HG03066 (cell line): ENCODE measurements around the gene PGAM2.

ENCODE experiments used
- ATAC-seq: cut with Tn5 transposase; IDR thresholded peaks from one replicate; pipeline ENCODE4 v1.9.1; 2021; ENCODE audit warnings: low read depth; ENCODE audit not compliant: unreplicated experiment

PGAM2 gene

GRCh38 chr7:44065431-44066110, at the start of gene PGAM2:
TSS of gene PGAM2 (minus strand) at chr7:44065567. CDS start at chr7:44065529, 38 bp downstream.
- ATAC-seq: no peak

DNA sequence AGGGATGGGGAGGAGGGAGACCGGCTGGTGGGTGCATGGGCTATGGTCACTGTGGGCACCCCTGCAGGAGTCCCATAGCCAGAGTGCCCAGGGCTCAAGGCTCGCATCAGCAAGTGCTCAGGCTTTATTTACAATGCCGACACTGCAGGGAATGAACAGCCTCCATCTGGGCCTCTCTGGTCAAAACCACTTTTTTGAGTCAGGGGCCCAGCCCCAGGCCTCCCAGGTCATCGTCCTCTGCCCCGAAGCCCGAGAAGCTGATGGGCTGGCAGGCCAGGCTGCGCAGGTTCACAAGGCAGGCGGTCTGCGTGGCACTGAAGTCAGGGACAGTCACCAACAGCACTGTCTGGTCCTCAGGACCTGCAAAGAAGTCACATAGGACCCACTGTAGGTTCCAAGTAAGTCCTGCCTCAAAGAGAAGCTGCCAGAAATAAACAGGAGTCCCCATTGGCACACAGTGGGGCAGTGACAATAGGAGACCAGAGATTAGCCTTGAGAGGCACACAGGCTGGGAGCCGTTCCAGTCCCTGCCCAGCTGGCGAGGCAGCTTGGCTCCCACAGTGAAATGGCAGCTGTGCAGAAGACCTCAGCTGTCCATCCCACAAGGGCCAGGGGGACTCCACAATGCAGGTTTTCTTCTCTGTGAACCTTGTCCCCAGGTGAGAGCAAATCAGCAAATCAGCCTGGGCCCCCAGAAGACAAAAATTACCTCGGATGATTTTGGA, 49.4 kb upstream of the PGAM2 start:
- ATAC-seq: no peak

- ATAC-seq: no peak
These were observed 48.5 kb upstream of the PGAM2 start for GRCh38 chr7:44113764-44114354.

GRCh38 chr7:44112997-44113763, 47.8 kb upstream of the PGAM2 start:
- no peak for ATAC-seq

- no peak for ATAC-seq
These were observed 47.0 kb upstream of the PGAM2 start for GRCh38 chr7:44112231-44112996.

DNA sequence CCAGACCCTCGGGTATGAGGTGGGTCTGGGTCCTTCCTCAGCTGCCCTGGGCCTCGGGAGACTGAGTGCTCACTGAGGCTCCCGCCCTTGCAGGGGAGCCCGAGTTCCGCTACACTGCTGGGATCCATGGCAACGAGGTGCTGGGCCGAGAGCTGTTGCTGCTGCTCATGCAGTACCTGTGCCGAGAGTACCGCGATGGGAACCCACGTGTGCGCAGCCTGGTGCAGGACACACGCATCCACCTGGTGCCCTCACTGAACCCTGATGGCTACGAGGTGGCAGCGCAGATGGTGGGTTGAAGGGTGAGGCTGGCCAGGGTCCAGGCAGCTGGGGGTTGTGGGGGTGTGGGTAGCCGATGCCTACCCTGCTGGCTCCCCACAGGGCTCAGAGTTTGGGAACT, 46.4 kb upstream of the PGAM2 start:
- ATAC-seq: no peak

DNA sequence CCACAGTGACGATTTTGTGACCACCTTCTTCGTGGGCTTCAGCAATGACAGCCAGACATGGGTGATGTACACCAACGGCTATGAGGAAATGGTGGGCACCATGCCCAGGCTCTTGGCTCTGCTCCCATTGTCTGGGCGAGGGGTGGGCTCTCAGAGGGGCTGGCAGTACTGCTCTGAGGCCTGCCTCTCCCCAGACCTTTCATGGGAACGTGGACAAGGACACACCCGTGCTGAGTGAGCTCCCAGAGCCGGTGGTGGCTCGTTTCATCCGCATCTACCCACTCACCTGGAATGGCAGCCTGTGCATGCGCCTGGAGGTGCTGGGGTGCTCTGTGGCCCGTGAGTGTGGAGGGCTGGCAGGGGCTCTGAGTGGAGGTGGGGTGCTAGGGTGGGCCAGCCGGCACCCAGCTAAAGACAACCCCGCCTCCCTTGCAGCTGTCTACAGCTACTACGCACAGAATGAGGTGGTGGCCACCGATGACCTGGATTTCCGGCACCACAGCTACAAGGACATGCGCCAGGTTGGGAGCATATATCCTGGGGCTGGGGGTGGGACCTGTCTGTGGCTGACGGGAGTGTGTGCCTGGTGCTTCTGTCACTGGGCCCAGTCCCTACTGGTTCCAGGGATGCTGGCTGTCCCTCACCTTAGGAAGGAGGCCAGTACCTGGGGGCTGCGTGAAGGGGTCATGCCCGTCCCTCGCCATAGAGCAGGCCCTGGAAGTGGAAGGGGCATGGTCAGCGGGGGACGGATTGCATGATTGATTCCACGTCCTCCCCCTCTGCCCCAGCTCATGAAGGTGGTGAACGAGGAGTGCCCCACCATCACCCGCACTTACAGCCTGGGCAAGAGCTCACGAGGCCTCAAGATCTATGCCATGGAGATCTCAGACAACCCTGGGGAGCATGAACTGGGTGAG, 45.6 kb upstream of the PGAM2 start:
- ATAC-seq: no peak

DNA sequence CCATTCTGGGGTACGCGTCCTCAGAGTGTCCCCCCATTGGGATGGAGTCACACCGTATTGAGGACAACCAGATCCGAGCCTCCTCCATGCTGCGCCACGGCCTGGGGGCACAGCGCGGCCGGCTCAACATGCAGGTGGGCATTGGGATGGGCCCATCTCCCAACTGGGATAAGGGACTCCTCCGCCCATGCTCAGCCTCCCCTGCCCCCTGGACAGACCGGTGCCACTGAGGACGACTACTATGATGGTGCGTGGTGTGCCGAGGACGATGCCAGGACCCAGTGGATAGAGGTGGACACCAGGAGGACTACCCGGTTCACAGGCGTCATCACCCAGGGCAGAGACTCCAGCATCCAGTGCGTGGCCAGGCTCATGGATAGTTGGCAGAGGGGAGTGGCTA, 44.6 kb upstream of the PGAM2 start:
- no peak for ATAC-seq

DNA sequence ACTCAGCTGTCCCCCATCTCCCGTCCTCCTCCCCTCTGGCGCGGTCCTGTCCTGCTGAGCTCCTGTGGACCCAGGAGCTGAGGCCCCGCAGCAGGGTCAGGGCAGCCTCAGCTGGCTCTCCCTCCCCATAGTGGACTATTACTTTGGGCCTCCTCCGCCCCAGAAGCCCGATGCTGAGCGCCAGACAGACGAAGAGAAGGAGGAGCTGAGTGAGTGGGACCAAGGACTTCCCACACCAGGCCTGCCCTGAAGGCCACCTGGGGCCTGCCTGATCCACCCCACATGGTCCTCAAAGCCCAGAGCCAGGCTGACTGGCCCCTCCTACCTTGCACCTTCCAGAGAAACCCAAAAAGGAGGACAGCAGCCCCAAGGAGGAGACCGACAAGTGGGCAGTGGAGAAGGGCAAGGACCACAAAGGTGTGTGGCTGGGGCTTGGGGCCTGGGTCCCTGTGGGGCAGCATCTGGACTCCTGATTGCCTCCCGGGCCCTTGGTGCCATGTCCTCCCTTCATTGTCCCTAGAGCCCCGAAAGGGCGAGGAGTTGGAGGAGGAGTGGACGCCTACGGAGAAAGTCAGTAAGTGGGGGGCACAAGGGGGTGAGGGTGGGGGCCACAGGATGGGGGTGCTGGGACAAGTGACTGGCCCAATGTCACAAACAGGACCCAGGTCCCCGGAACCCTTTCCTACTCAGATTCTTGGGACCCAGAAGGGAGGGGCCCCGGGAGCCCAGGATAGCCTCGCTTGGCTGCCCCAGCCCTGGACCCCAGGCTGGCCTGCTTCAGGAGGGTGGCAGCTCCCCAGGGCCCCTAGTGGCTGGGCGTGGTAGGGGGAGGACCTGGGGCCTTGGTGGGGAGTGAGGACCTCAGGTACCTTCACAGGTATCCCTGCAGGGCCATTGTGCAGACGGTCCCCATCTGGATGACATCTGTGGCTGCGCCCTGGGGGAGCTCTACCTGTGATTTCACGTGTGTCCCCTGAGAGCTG, 43.7 kb upstream of the PGAM2 start:
- ATAC-seq: no peak

DNA sequence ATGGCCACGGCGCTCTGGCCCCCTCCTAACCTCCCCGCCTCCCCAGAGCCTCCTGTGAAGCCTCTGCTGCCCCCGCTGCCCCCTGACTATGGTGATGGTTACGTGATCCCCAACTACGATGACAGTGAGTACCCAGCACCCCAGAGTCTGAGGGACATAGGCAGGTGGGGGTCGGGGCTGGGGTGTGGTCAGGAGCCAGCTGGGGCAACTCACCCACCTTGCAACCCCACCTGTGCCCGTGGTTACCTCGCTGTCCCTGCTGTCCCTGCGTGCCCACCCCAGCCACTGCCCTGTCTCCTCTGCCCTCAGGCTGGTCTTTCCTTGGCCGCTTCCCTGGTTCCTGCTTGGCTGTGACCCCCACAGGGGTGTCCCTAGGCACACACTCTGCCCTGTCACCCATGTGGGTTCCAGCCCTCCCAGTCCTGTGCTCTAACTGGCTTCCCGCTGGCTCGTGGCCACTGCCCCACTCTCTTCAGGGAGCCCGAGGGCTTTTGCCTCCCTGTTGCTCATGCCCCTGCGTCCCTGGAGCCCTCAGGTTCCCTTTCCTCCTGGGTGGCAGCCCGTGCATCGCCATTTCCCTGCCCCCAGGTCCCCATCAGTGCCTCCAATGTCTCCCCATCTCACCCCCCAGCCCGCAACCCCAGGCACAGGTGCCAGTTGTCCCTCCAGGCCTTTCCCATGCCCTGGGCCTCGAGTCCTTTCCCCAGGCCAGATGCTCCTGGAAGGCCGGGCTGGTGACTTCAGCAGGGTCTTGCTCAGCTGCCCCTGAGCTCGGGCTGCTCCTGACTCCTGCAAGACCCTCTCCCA, 42.8 kb upstream of the PGAM2 start:
- no peak for ATAC-seq

DNA sequence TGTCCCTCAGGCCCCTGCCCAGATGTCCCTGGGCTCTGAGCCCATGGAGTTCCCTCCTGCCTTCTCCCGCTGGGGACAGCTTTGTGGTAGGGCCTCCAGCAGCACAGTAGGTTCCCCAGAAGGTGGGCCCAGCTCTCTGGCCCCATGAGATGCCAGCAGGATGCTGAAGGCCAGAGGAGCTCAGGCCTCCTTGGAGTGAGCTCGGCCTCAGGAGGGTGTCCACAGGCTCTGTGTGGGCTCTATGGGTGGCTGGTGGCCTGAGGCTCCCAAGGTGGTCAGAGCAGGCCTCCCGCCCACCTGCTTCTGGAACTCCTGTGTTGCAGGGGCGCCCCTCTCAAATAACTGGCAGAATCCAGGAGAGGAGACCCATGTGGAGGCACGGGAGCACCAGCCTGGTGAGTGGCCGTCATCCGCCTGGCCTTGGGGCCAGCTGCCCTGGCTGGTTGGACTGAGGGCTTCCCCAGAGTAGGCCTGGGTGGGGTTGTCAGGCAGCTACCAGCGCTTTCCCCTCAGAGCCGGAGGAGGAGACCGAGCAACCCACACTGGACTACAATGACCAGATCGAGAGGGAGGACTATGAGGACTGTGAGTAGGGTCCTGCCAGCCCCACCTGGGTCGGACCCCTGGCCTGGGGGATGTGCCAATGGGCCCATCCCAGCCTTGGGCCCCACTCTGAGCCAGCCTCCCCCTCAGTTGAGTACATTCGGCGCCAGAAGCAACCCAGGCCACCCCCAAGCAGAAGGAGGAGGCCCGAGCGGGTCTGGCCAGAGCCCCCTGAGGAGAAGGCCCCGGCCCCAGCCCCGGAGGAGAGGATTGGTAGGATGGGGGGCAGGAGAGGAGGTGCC, 42.0 kb upstream of the PGAM2 start:
- no peak for ATAC-seq

DNA sequence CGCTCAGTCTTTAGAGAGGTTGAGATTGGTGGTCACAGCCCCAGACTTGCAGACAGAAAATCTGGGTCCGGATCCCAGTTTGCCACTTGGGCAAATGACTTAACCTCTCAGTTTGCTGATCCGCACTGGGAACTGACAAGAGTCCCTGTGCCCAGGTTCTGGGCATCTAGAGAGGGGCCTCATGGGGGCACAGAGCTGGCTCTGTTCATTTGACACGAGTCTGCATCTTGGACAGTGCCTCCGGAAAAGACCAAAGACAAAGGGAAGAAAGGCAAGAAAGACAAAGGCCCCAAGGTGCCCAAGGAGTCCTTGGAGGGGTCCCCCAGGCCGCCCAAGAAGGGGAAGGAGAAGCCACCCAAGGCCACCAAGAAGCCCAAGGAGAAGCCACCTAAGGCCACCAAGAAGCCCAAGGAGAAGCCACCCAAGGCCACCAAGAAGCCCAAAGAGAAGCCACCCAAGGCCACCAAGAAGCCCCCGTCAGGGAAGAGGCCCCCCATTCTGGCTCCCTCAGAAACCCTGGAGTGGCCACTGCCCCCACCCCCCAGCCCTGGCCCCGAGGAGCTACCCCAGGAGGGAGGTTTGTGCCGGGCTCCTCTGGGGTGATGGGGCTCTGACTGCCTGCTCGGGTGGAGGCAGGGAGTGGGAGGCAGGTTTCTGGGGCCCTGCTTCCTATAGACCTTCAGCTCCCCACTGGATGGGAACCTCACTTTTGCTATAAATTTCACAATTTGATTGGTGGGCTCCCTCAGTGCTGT, 41.1 kb upstream of the PGAM2 start:
- ATAC-seq: no peak

- no peak for ATAC-seq
These were observed 40.5 kb upstream of the PGAM2 start for GRCh38 chr7:44105832-44106231.

DNA sequence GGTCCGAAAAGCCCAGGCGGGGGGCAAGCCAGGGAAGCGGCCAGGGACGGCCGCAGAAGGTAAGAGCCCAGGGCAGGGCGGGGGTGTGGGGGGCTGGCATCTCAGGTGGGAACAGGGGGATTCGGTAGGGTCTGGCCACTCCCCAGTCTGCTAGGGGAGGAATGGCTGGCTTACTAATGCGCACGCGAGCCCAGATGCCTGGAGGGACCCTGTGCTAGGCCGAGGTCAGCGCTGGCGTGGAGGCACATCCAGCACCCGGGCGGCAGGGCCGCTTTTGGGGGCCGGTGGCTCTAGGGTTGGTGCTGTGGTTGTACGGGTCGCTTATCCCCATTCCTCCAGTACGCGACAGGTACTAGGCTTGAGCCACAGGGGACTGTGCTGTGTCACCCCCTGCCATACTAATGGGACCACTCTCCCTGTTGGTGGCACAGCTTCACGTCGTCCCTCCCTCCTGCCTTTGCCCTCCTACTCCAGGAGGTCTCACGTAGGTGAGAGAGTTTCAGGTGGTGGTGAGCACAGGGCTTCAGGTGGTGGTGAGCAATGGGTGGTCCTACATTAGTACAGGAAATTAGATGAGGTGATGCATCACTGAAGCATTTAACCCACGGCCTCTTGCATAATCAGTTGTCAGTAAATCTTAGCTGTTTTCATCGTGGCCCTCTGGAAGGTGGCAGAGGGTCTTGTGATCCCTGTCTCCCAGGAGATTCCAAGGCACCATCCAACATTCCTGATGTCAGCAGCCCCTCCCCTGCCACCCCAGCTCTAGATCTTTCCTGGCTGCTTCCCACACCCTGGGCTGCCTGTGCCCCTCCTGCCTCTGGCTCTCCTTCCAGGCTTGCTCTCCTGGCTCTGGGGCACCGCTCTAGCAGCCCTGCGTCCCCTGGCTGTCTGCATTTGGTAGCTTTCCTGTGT, 39.7 kb upstream of the PGAM2 start:
- ATAC-seq: no peak
